ENCODE measurements around the gene E2F7. TPM values are rescaled to one million over a fixed set of nuclear protein-coding genes. Genes with fewer than 3 reads are reported as not detected.

Gene E2F7
- 19.5 TPM for total RNA-seq (2021; ENCODE audit: unreplicated experiment)
- polyA plus RNA-seq (2012), result 7.7 and 8.0 TPM in 2 replicates
- percentile 91 among the genes with signal in this experiment for Bru-seq, nascent RNA
- BruChase-seq, experiment 1, labeled RNA remaining after a 6-hour chase, result percentile 75 among the genes with signal in this experiment
- percentile 81 among the genes with signal in this experiment for BruChase-seq, experiment 2, labeled RNA remaining after a 2-hour chase
- long read RNA-seq, partial matches to known transcripts, result 11 of 14 reads
- long read RNA-seq, other reads (novel, unspliced or antisense), result 3 of 14 reads

- peaks cover 12 to 20% of the 10 kb centered on the region in 2 experiments; a peak in 2 of 4 replicates for H3K4me1 ChIP-seq (ENCODE audit: control insufficient read depth in 1 of 2, insufficient read depth in 2 of 2, low read length in 2 of 2)
- H3K27ac ChIP-seq (ENCODE audit: low read depth, low read length), result peak within 1 kb of the TSS; percentile 89
- H3K79me2 ChIP-seq (ENCODE audit: insufficient read depth, low read length), result peaks cover 46% of the 10 kb centered on the region
- H4K20me1 ChIP-seq (ENCODE audit: insufficient read depth), result no peaks in the 10 kb centered on the region
- no peaks in the 10 kb centered on the region for H3K9me3 ChIP-seq (ENCODE audit: control insufficient read depth in 1 of 2, insufficient read depth in 1 of 2, low read depth in 1 of 2, low read length in 2 of 2)
- H3K9ac ChIP-seq (ENCODE audit: low read length), result peak within 1 kb of the TSS; percentile 96
- H3K36me3 ChIP-seq (ENCODE audit: control insufficient read depth in 1 of 2, insufficient read depth in 2 of 2, low read length in 2 of 2), result peaks cover 5 to 25% of the 10 kb centered on the region in 2 experiments; a peak in 3 of 4 replicates
- H3K4me2 ChIP-seq (ENCODE audit: low read length), result peak within 1 kb of the TSS; percentile 93
- ATAC-seq, result peak; percentile 94
- DNase-seq (ENCODE audit: low read depth, low spot score), result peak; percentile 87
- H3K4me3 ChIP-seq (replicated peaks in 1 of 2; ENCODE audit: low read depth in 1 of 2, low read length in 2 of 2), result peak within 1 kb of the TSS; percentile 91 to 96
- H2AFZ ChIP-seq (ENCODE audit: low read depth, low read length, poor library complexity, severe bottlenecking), result peak within 1 kb of the TSS; percentile 50
- H3K9me2 ChIP-seq (ENCODE audit: insufficient read depth), result no peaks in the 10 kb centered on the region
- ChIA-PET RAD21 (ENCODE audit: low non-redundant PET in 1 of 2, low total read pairs in 2 of 2, uncharacterized antibody in 2 of 2, unreplicated experiment in 2 of 2) (no interaction called here), POLR2A (no interaction called here), CTCF (no interaction called here)
- H3K27me3 ChIP-seq (ENCODE audit: insufficient read depth, low read length), result no peaks in the 10 kb centered on the region
- intact Hi-C loops (cut with micrococcal nuclease), result loop anchor here (10.0 kb wide), 2 partner anchors 259 to 869 kb away; no protein-coding TSS in a partner anchor
- TSS peak; percentile 83 for BruUV-seq (replicated peaks)
- TF ChIP-seq MAX (IDR thresholded peaks at IDR 0.05) (peak; percentile 86), POLR2AphosphoS5 (IDR thresholded peaks at IDR 0.05; ENCODE audit: low read depth, low read length) (peak; percentile 80), SP1 (IDR thresholded peaks at IDR 0.05; ENCODE audit: low read depth) (peak; percentile 74), ZBTB33 (IDR thresholded peaks at IDR 0.05; ENCODE audit: extremely low read depth, insufficient replicate concordance, low read length) (no peak), TCF7L2 (IDR thresholded peaks at IDR 0.05; ENCODE audit: borderline replicate concordance, extremely low read depth, insufficient read depth, insufficient read length) (no peak), EZH2 (IDR thresholded peaks at IDR 0.05) (no peak), SRF (IDR thresholded peaks at IDR 0.05; ENCODE audit: low read depth) (no peak; the same call in 1 of the 2 replicates), ZFX (IDR thresholded peaks at IDR 0.05) (peak; percentile 84), RAD21 (IDR thresholded peaks at IDR 0.05; ENCODE audit: low read depth) (no peak), ZNF274 (IDR thresholded peaks at IDR 0.05; ENCODE audit: low read depth, low read length) (no peak), CEBPB (IDR thresholded peaks at IDR 0.05; ENCODE audit: low read depth) (no peak), EZH2phosphoT487 (IDR thresholded peaks at IDR 0.05; ENCODE audit: borderline replicate concordance) (no peak), EGR1 (IDR thresholded peaks at IDR 0.05; ENCODE audit: low read depth) (0 out of 2 replicates have a peak, but pooled peaks have one; percentile 50), CTCF (IDR thresholded peaks at IDR 0.05 in 2 of 3, conservative IDR thresholded peaks at IDR 0.05 in 1 of 3; ENCODE audit: borderline replicate concordance in 1 of 3, insufficient read depth in 1 of 3, low read depth in 2 of 3, low read length in 2 of 3) (no peak), CBX3 (IDR thresholded peaks at IDR 0.05; ENCODE audit: low read depth) (peak; percentile 74; the same call in 1 of the 2 replicates), REST (IDR thresholded peaks at IDR 0.05; ENCODE audit: low read depth) (no peak)
Measured at GRCh38 chr12:77065361-77066204, at the start of gene E2F7. TSS of gene E2F7 (minus strand) at chr12:77065569. CDS start at chr12:77064635, 934 bp downstream.
